MV-4-11 (cell line): ENCODE data around the gene C8A.

ENCODE experiments used
- DNase-seq: peaks from one replicate; lab custom pipeline; 2025; lab: John Stamatoyannopoulos, UW

Gene C8A

DNA sequence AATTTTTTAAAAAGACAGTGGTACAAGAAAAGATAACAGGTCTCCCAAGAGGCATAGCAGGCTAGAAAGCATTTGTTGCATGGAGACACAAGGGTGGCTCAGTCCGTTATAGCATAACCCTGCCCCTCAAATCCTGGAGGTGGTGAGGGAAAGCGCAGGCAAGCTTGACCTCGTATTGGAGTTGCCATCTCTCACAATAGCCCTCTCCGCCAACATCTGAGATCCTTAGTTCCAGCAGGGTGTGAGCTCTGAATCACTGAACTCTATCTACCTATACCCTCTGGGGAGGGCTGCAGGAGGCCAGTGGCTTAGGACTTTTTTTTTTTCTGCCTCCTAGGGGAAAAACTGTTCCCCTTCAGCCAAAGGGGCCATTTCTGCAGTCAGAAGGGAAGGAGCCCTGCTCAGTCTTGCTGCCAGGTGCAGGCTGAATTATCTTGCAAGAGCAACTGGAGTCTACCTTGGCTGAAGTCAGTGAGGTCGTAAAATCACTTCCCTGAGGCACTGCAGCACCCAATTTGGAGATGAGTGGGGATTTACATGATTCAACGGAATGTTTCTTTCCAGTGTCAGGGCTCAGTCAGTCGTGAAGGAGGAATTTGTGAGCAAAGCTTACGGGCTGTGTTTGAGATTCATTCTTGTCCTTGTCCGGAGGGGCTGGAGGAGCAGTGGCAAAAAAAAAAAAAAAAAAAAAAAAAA is 17.2 kb upstream of the C8A start:
- DNase-seq, result no peak

GRCh38 chr1:56838759-56839158 is 15.8 kb upstream of the C8A start:
- no peak for DNase-seq

DNA sequence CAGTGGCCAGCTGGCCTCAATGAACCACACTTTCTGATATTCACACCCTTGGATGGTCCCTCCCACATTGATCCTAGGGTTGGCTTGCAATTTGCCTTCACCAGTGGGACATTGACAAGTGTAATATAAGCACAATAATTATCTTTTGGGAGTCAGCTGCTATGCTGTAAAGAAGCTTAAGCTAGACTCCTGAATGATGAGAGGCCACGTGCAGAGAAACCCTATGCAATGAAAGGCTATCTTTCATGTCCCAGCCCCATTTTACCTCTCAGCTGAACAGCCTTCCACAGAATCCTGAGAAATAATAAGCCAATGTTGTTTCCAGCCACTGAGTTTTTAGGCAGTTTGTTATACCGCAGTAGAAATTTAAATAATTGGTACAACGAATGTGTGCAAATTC is 11.1 kb upstream of the C8A start:
- no peak for DNase-seq

DNA sequence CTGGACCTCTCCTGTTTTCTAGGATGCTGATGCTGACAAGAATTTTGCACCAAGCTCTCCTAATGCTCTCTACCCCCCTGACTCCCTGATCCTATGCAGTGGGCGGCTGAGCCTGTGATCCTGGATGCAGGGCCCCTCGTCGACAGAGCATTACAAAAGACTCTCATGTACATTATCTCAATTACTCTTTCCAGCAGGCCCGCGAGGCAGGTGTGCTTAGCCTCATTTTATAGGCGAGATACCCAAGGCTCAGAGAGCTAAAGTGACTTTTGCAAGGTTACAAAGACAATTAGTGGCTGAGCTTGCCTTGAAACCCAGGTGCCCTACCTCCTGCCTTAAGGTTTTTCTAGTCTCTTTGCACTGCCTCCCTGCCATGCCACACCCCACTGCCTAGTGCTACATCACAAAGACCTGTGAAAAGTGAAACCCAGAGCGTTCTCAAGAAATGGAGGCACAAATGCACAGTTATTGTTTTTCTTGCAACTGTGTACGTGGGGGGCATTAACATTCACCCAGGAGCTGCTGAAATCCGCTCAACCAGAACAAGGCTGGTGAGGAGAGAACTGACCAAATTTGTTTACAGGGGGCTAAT is 10.0 kb upstream of the C8A start:
- DNase-seq, result no peak

DNA sequence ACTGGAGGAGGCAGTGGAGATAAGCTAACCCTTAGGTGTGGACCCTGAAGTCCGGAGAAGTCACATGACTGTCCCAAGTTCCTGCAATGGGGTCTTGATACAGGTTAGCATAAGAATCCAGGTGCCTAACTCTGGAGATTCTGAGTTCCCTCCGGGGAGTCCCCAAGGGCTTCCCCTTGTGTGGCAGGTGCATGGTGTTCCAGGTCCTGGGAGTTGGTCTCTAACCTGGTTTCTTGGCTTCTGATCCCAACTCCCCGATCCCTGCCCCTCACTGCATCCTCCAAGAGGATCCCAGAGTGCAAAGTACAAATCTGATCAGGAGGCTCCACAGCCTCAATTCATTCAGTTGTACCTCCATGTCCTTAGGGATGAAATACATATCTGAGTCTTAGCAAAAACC is 9.3 kb upstream of the C8A start:
- no peak for DNase-seq

DNA sequence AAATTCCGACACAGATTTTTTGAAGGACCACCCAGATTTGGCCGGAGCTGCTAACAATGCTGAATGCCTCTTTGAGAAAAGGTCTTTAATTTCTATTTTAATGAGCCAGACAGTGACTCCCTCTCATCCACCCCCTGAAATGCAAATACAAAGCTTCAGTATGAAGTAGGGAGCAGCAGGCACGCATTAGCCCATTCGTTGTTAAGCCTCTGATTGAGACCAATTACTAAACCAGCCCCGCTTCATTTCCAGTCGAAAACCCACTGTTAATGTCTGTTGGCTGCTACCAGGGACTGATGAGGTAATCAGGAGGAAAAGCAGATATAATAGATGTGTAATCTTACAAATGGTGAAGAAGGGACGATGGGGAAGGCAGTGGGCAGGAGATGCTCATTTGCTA is 4.8 kb upstream of the C8A start:
- DNase-seq, result no peak

DNA sequence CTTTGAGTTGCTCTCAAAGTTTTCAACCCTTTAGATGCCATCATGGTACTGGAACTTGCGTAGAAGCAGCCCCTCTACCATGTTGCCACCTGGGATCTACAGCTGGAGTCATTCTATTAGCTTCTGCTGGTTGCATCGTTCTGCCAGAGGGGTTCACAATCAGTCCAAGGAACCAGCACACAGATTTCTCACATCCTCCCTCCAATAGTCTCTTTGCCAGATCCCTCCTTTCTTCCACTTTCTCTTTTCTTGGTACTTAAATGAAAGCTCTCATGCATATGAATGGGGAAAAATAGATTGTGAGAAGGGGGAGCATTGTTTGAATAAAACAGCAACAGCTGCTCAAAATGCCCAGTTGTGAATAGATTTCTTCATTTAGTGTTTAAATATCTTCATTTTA is 4.2 kb upstream of the C8A start:
- no peak for DNase-seq

DNA sequence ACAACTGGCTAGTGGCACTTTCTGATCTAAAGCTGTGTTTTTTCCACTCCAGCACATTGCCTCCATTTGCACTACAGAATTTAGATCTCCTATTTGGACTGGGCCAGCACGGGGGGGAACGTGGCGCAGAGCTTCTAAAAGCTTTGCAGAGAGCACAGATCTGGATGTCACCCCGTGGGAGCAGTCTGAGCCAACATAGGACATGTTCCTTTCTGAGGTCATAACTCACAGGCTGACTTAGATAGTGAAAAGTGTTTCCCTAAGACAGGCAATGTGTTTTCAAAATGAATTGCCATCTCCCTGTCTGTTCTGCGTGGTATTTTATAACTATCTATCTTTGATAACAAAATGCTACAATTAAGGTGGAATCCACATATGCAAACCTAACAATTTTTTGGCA is 3.7 kb upstream of the C8A start:
- no peak for DNase-seq

- DNase-seq, result no peak
Measured at GRCh38 chr1:56852476-56852875, 2.1 kb upstream of the C8A start.

- DNase-seq, result no peak
Measured at GRCh38 chr1:56855190-56855589, 593 bp downstream of the C8A start.

GRCh38 chr1:56856186-56856585 is 1.6 kb downstream of the C8A start:
- DNase-seq, result no peak

DNA sequence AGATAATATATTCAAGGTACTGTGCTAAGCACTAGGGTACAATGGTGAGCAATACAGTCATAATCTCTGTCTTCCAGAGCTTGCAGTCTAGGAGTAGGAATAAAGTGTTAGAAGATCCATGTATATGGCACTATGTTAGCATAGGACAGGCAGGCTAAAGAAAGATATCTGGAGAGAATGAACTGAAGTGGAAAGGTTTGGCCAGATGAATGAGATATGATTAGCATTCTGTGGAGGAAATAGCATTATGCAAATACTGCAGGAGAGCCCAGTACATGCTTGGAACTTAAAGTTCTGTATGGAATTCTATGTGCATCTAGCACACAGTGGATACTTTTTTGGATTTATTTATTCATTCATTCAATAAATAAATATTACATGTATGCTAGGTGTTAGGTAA is 4.7 kb downstream of the C8A start:
- no peak for DNase-seq

GRCh38 chr1:56863265-56863992 is 8.8 kb downstream of the C8A start:
- DNase-seq, result no peak

GRCh38 chr1:56864430-56864829 is 9.8 kb downstream of the C8A start:
- DNase-seq, result no peak

- DNase-seq, result no peak
Measured at GRCh38 chr1:56866656-56867055, 12.1 kb downstream of the C8A start.

DNA sequence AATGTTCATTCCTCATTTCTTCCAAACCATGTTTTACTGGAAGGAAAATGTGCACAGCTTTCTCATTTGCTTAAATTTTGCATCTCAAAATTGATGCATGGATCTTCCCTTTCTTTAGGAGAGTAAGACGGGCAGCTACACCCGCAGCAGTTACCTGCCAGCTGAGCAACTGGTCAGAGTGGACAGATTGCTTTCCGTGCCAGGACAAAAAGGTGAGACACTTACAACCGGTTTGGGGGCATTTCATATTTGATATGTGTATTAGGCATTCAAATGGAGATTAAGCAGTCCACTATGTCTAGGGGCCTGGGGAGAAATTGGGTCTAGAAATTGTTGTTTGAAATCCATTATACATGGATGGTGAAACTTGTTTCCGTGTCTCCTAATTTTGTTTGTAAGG is 12.9 kb downstream of the C8A start:
- DNase-seq, result no peak

- no peak for DNase-seq
Measured at GRCh38 chr1:56868761-56869160, 14.2 kb downstream of the C8A start.

- DNase-seq, result no peak
Measured at GRCh38 chr1:56872597-56872996, 18.0 kb downstream of the C8A start.

DNA sequence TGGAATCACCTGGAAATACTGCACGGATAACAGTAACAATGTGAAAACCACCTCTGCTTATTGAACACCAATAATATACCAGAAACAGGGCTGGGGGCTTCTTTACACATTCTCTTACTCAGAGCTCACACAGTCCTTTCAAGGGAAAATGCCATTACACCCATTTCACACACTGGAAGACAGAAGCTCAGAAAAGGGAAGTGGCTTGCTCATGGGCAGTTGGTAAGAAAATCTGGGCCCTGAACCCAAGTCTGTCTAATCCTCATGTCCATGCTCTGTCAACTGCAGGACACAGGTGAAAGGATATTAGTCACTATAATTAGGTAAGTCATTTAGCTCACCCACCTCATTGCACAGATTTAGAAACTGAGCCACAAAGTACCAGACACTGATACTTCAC is 18.6 kb downstream of the C8A start:
- no peak for DNase-seq

- DNase-seq, result no peak
Measured at GRCh38 chr1:56874689-56875088, 20.1 kb downstream of the C8A start.

- no peak for DNase-seq
Measured at GRCh38 chr1:56877973-56878372, 23.4 kb downstream of the C8A start.

GRCh38 chr1:56880774-56881173 is 26.2 kb downstream of the C8A start:
- DNase-seq, result no peak

DNA sequence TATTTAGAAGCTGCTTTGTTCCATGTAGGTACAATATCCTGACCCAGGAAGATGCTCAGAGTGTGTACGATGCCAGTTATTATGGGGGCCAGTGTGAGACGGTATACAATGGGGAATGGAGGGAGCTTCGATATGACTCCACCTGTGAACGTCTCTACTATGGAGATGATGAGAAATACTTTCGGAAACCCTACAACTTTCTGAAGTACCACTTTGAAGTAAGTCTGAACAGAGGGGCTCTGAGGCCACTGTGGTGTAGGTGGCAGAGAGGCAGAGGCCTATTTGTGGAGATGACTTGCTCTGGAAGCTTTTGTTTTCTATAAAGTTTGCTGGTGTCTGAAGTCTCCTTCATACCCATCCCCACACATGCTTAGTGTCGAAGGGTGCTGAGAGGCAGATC is 26.8 kb downstream of the C8A start:
- DNase-seq, result no peak

GRCh38 chr1:56890229-56890628 is 35.6 kb downstream of the C8A start:
- DNase-seq, result no peak
